HCT116 (cell line): ENCODE measurements around the gene HTR1E. TPM values are rescaled to one million over a fixed set of nuclear protein-coding genes. Genes with fewer than 3 reads are reported as not detected.

ENCODE experiments used
- ATAC-seq: fragments of 200-7000 bp; cut with Tn5 transposase; 2 replicates; pipeline ENCODE4 v1.9.1; 2020; ENCODE audit warnings: mild to moderate bottlenecking, moderate library complexity
- BruUV-seq: library from RNA; stranded (reverse); fragments of 400-500 nt; replicated peaks from 2 replicates; lab custom pipeline; 2021; lab: Mats Ljungman, UMichigan
- CTCF ChIA-PET: fragments of 300-600 bp; sonication (Branson Sonifier 250); formaldehyde crosslinking; loops from one replicate; lab custom pipeline; 2021; ENCODE audit warnings: antibody characterized with exemption; lab: Charles Lee
- POLR2A ChIA-PET: fragments of 300-600, 350-600 bp; sonication (Branson Sonifier 250); formaldehyde crosslinking; loops from one replicate; lab custom pipeline; 2021; ENCODE audit warnings: antibody characterized with exemption; lab: Charles Lee
- RAD21 ChIA-PET, 2 experiments: fragments of 300-600 bp; sonication (Branson Sonifier 250); formaldehyde crosslinking; loops; one replicate each; lab custom pipeline; 2023; ENCODE audit warnings: low total read pairs in 2 of 2; ENCODE audit not compliant: uncharacterized antibody in 2 of 2, unreplicated experiment in 2 of 2, low non-redundant PET in 1 of 2; lab: Charles Lee
- DNase-seq: peaks from one replicate; pipeline ENCODE4 v3.0.0-alpha.2; 2010; ENCODE audit warnings: low read depth, low spot score
- H2AFZ ChIP-seq: fragments of 200-600 bp; shearing (Covaris generic), sonication (generic); 2 replicates; pipeline ENCODE4 v1.6.1; 2017; ENCODE audit warnings: low read depth, mixed run types, mixed read lengths, antibody characterized with exemption, low read length; ENCODE audit not compliant: poor library complexity, severe bottlenecking
- H3K27ac ChIP-seq: 2 replicates; pipeline ENCODE4 v1.5.1; 2012; ENCODE audit warnings: low read depth, low read length
- H3K27me3 ChIP-seq: fragments of 200-600 bp; sonication (generic); 2 replicates; pipeline ENCODE4 v1.6.1; 2016; ENCODE audit warnings: mixed run types, low read length, mixed read lengths; ENCODE audit not compliant: insufficient read depth
- H3K36me3 ChIP-seq, 2 experiments: fragments of 200-500 bp in 1 of 2; fragments of 200-600 bp in 1 of 2; sonication (Bioruptor generic) in 1 of 2; sonication (generic) in 1 of 2; 2 replicates each; pipeline versions ENCODE4 v1.5.1 to v1.6.1; 2014 to 2016; ENCODE audit warnings: low read length in 2 of 2, inconsistent platforms in 1 of 2, mixed read lengths in 1 of 2, mixed run types in 1 of 2; ENCODE audit not compliant: insufficient read depth in 2 of 2, control insufficient read depth in 1 of 2
- H3K4me1 ChIP-seq, 2 experiments: fragments of 200-600 bp in 1 of 2; sonication (generic) in 1 of 2; 2 replicates each; pipeline versions ENCODE4 v1.5.1 to v1.6.1; 2012 to 2017; ENCODE audit warnings: low read length in 2 of 2, inconsistent platforms in 1 of 2, mild to moderate bottlenecking in 1 of 2, mixed read lengths in 1 of 2, mixed run types in 1 of 2, moderate library complexity in 1 of 2; ENCODE audit not compliant: insufficient read depth in 2 of 2, control insufficient read depth in 1 of 2
- H3K4me2 ChIP-seq: fragments of 200-600 bp; sonication (generic); 2 replicates; pipeline ENCODE4 v1.6.1; 2017; ENCODE audit warnings: mixed run types, low read length, mixed read lengths
- H3K4me3 ChIP-seq, 2 experiments: fragments of 200-600 bp in 1 of 2; sonication (generic) in 1 of 2; replicated peaks in 1 of 2; 2 replicates each; pipeline ENCODE4 v1.5.1; 2011 to 2016; ENCODE audit warnings: low read length in 2 of 2, control low read depth in 1 of 2, low read depth in 1 of 2, mild to moderate bottlenecking in 1 of 2, mixed read lengths in 1 of 2, mixed run types in 1 of 2
- H3K79me2 ChIP-seq: fragments of 200-600 bp; sonication (generic); 2 replicates; pipeline ENCODE4 v1.6.1; 2017; ENCODE audit warnings: mild to moderate bottlenecking, mixed run types, low read length, moderate library complexity, mixed read lengths; ENCODE audit not compliant: insufficient read depth
- H3K9ac ChIP-seq: fragments of 200-600 bp; sonication (generic); 2 replicates; pipeline ENCODE4 v1.6.1; 2016; ENCODE audit warnings: low read length, mixed read lengths
- H3K9me2 ChIP-seq: fragments of 200-600 bp; sonication (generic), shearing (Covaris generic); 2 replicates; pipeline ENCODE4 v1.6.1; 2017; ENCODE audit warnings: mixed run types, mild to moderate bottlenecking, moderate library complexity; ENCODE audit not compliant: insufficient read depth
- H3K9me3 ChIP-seq, 2 experiments: fragments of 200-500 bp in 1 of 2; fragments of 200-600 bp in 1 of 2; sonication (Bioruptor generic) in 1 of 2; sonication (generic) in 1 of 2; 2 replicates each; pipeline ENCODE4 v1.6.1; 2014 to 2017; ENCODE audit warnings: low read length in 2 of 2, mixed read lengths in 2 of 2, inconsistent platforms in 1 of 2, low read depth in 1 of 2, mild to moderate bottlenecking in 1 of 2, mixed run types in 1 of 2, moderate library complexity in 1 of 2; ENCODE audit not compliant: control insufficient read depth in 1 of 2, insufficient read depth in 1 of 2
- H4K20me1 ChIP-seq: fragments of 200-600 bp; sonication (generic), shearing (Covaris generic); 2 replicates; pipeline ENCODE4 v1.6.1; 2017; ENCODE audit warnings: mixed run types, mild to moderate bottlenecking, moderate library complexity; ENCODE audit not compliant: insufficient read depth
- SRF ChIP-seq: IDR thresholded peaks from 2 replicates; pipeline ENCODE4 v1.6.1; 2012; ENCODE audit warnings: low read depth
- TCF7L2 ChIP-seq: IDR thresholded peaks from 2 replicates; pipeline ENCODE4 v1.7.0; 2011; ENCODE audit warnings: borderline replicate concordance, inconsistent platforms; ENCODE audit not compliant: insufficient read depth, insufficient read length; ENCODE audit errors: extremely low read depth
- YY1 ChIP-seq: IDR thresholded peaks from 2 replicates; pipeline ENCODE4 v1.6.1; 2011; ENCODE audit warnings: low read length, low read depth, moderate library complexity, mild to moderate bottlenecking; ENCODE audit not compliant: insufficient replicate concordance; ENCODE audit errors: extremely low read depth
- ZFX ChIP-seq: fragments of 450-650 bp; IDR thresholded peaks from 2 replicates; pipeline ENCODE4 v1.6.1; 2017
- intact Hi-C: fragments of 100-400 bp; cut with micrococcal nuclease; formaldehyde crosslinking; loops from 2 replicates; pipeline ENCODE4 v1.10.0; 2022
- total RNA-seq: library from RNA; stranded (reverse); gene quantifications from one replicate; pipeline ENCODE4 v1.2.1, GENCODE V29; 2021; ENCODE audit not compliant: unreplicated experiment
- TF ChIP-seq, protein P1 (sequence below): IDR thresholded peaks from 2 replicates; pipeline ENCODE4 v1.6.1; 2012; ENCODE audit warnings: low read depth

HTR1E gene
- total RNA-seq, 1 experiment from 2014 or later: not detected

DNA sequence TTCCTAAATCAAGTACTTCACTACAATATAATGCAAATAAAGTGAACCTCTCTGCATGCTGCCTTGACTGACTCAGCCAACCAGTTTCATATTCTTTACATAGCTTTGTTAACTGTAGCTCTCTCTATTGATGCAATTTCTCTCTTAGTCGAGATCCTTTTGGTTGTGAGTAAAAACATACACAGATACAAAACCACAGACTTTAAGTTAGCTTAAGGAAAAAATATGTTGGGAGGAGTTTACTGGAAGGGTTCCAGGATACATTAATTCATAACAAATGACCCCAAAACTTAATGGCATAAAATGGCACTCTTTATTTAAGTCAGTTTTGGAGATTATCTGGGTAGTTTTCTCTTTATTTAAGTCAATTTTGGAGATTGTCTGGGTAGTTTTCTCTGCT lies 15.7 kb downstream of the HTR1E start:
- ATAC-seq (no peak), DNase-seq (no peak)
- no peak overlapping the region for H2AFZ ChIP-seq
- no TSS peak for BruUV-seq
- no peaks in the 10 kb centered on the region for H3K36me3 ChIP-seq
- H3K4me2 ChIP-seq: no peak overlapping the region
- H3K27me3 ChIP-seq: peaks cover 18% of the 10 kb centered on the region
- no peak overlapping the region for H3K27ac ChIP-seq
- no peaks in the 10 kb centered on the region for H3K9me2 ChIP-seq
- ChIA-PET CTCF (no interaction called here), RAD21 (no interaction called here), POLR2A (no interaction called here)
- no peaks in the 10 kb centered on the region for H4K20me1 ChIP-seq
- no peaks in the 10 kb centered on the region for H3K4me1 ChIP-seq
- no peaks in the 10 kb centered on the region for H3K79me2 ChIP-seq
- H3K9ac ChIP-seq: no peak overlapping the region
- TF ChIP-seq SRF: no peak
- H3K4me3 ChIP-seq: no peak overlapping the region
- no peaks in the 10 kb centered on the region for H3K9me3 ChIP-seq
- intact Hi-C loops: no loop called here

DNA sequence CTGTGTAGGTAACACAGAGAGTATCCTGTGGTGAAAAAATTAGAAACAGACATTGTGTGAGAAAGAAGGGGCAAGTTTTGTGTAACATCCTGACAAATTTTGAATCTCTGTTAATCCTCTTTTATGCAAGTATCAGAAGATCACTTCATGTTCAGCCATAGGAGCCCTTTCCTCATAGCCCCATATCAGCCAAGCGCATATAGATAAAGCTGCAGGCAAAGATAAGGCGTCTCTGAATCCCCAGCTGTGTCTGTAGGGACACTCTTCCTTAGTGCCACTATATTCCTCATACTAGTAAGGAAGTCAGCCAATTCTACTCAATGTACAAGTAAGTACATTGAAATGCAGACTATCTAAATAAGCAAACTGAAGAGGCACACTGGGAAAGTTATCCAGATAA lies 22.3 kb downstream of the HTR1E start:
- Histone ChIP-seq H3K27me3 (peaks cover 10% of the 10 kb centered on the region), H3K4me2 (no peak overlapping the region), H3K9ac (no peak overlapping the region), H3K4me1 (no peaks in the 10 kb centered on the region), H3K36me3 (no peaks in the 10 kb centered on the region), H4K20me1 (no peaks in the 10 kb centered on the region), H3K79me2 (no peaks in the 10 kb centered on the region), H2AFZ (no peak overlapping the region), H3K27ac (no peak overlapping the region), H3K9me3 (no peaks in the 10 kb centered on the region), H3K9me2 (no peaks in the 10 kb centered on the region), H3K4me3 (no peak overlapping the region)
- DNase-seq: no peak
- ChIA-PET POLR2A (no interaction called here), CTCF (no interaction called here), RAD21 (no interaction called here)
- no TSS peak for BruUV-seq
- intact Hi-C loops: no loop called here
- TF ChIP-seq YY1 (no peak), TCF7L2 (no peak), ZFX (no peak)
- TF ChIP-seq, protein P1, sequence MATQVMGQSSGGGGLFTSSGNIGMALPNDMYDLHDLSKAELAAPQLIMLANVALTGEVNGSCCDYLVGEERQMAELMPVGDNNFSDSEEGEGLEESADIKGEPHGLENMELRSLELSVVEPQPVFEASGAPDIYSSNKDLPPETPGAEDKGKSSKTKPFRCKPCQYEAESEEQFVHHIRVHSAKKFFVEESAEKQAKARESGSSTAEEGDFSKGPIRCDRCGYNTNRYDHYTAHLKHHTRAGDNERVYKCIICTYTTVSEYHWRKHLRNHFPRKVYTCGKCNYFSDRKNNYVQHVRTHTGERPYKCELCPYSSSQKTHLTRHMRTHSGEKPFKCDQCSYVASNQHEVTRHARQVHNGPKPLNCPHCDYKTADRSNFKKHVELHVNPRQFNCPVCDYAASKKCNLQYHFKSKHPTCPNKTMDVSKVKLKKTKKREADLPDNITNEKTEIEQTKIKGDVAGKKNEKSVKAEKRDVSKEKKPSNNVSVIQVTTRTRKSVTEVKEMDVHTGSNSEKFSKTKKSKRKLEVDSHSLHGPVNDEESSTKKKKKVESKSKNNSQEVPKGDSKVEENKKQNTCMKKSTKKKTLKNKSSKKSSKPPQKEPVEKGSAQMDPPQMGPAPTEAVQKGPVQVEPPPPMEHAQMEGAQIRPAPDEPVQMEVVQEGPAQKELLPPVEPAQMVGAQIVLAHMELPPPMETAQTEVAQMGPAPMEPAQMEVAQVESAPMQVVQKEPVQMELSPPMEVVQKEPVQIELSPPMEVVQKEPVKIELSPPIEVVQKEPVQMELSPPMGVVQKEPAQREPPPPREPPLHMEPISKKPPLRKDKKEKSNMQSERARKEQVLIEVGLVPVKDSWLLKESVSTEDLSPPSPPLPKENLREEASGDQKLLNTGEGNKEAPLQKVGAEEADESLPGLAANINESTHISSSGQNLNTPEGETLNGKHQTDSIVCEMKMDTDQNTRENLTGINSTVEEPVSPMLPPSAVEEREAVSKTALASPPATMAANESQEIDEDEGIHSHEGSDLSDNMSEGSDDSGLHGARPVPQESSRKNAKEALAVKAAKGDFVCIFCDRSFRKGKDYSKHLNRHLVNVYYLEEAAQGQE: no peak
- no peak for ATAC-seq
